ENCODE measurements around the gene PARN. TPM values are rescaled to one million over a fixed set of nuclear protein-coding genes. Genes with fewer than 3 reads are reported as not detected.
A peak's percentile ranks its signal among the peaks of the same experiment; 100 is the strongest.

The PARN gene
- total and polyA plus RNA-seq, 2 of the 4 experiments (the other 2 are of a cell fraction), result 24.6 to 25.1 TPM

- TF ChIP-seq POLR2A (IDR thresholded peaks at IDR 0.05; ENCODE audit: low read depth, low read length) (no peak), NFE2L2 (IDR thresholded peaks at IDR 0.05; ENCODE audit: low read depth, low read length) (peak; percentile 99), CHD1 (IDR thresholded peaks at IDR 0.05; ENCODE audit: low read depth, low read length) (no peak)
Observed at GRCh38 chr16:14527411-14528044, 102.5 kb downstream of the PARN start (continued).

- H4K8ac ChIP-seq (ENCODE audit: low read depth in 2 of 2, low read length in 2 of 2), result no peak overlapping the region
- ATAC-seq (ENCODE audit: low read depth), result no peak
- H3K9ac ChIP-seq (ENCODE audit: low read depth, low read length), result no peak overlapping the region
- no peak overlapping the region for H2BK15ac ChIP-seq (ENCODE audit: low read depth, low read length)
- H3K23ac ChIP-seq (ENCODE audit: low read depth, low read length), result no peak overlapping the region
- no peaks in the 10 kb centered on the region for H4K20me1 ChIP-seq (ENCODE audit: insufficient read depth, low read length)
- H3K27me3 ChIP-seq (ENCODE audit: control insufficient read depth, insufficient read depth, low read length), result no peaks in the 10 kb centered on the region
- peaks cover 8% of the 10 kb centered on the region for H3K4me1 ChIP-seq (ENCODE audit: control insufficient read depth, insufficient read depth, low read length)
- H3K4me3 ChIP-seq (ENCODE audit: insufficient read depth, low read depth, low read length), result no peak overlapping the region
- H3K9me3 ChIP-seq (ENCODE audit: control insufficient read depth, insufficient read depth, low read length), result no peaks in the 10 kb centered on the region
- H2BK20ac ChIP-seq (ENCODE audit: low read depth, low read length), result no peak overlapping the region
- no peak overlapping the region for H4K5ac ChIP-seq (ENCODE audit: low read depth, low read length)
- CTCF ChIA-PET, result no interaction called here
- peaks cover 6% of the 10 kb centered on the region for H3K9me1 ChIP-seq (ENCODE audit: insufficient read depth, low read length)
- H3K4me2 ChIP-seq (ENCODE audit: low read depth, low read length), result no peak overlapping the region
- H2AFZ ChIP-seq (replicated peaks; ENCODE audit: low read length, poor library complexity), result no peak overlapping the region
- no peak overlapping the region for H3K56ac ChIP-seq (ENCODE audit: extremely low read depth, insufficient read depth, low read length)
- in situ Hi-C loops (cut with MboI; ENCODE audit: low sequenced_read_pairs) (loop anchor here (5.0 kb wide), 2 partner anchors 228 to 603 kb away; partner anchors contain the start of gene ERCC4), dilution Hi-C loops (cut with HindIII; ENCODE audit: low sequenced_read_pairs, unreplicated experiment) (no loop called here), intact Hi-C loops (cut with micrococcal nuclease) (loop anchor here (5.0 kb wide), 2 partner anchors 73 to 163 kb away; no protein-coding TSS in a partner anchor)
- H3K14ac ChIP-seq (replicated peaks; ENCODE audit: low read depth, low read length), result no peak overlapping the region
- no peak overlapping the region for H3K27ac ChIP-seq (ENCODE audit: insufficient read depth, low read length)
- no TSS peak for BruUV-seq (replicated peaks)
- H3K4ac ChIP-seq (ENCODE audit: low read depth, low read length), result no peak overlapping the region
- no peak for DNase-seq
- H4K91ac ChIP-seq (ENCODE audit: insufficient read depth, low read depth, low read length), result no peak overlapping the region
- no peaks in the 10 kb centered on the region for H3K36me3 ChIP-seq (ENCODE audit: control insufficient read depth, insufficient read depth, low read length)
- WGBS, 2 experiments (ENCODE audit: extremely low coverage in 2 of 2, insufficient read length in 1 of 2), result 100% methylated on average over 3 of the region's 5 CpGs; no CpG with 5 or more reads in 1 of the 2 experiments
- POLR2A ChIA-PET (ENCODE audit: unreplicated experiment), result no interaction called here
- no peak overlapping the region for H2AK5ac ChIP-seq (ENCODE audit: low read depth, low read length)
- H3K79me1 ChIP-seq (ENCODE audit: low read depth in 1 of 2, low read length in 2 of 2), result peaks cover 4 to 15% of the 10 kb centered on the region in 2 experiments; a peak in 3 of 4 replicates
- no peak overlapping the region for H3K18ac ChIP-seq (ENCODE audit: low read depth, low read length)
- no peak overlapping the region for H2BK5ac ChIP-seq (ENCODE audit: low read depth, low read length, poor library complexity, severe bottlenecking)
- no peak overlapping the region for H2BK120ac ChIP-seq (ENCODE audit: low read depth, low read length)
- H2AK9ac ChIP-seq (replicated peaks; ENCODE audit: low read depth, low read length, poor library complexity), result no peak overlapping the region
- TF ChIP-seq CHD1 (IDR thresholded peaks at IDR 0.05; ENCODE audit: low read depth, low read length) (no peak), MAZ (IDR thresholded peaks at IDR 0.05; ENCODE audit: borderline replicate concordance, low read depth, low read length) (no peak), USF2 (IDR thresholded peaks at IDR 0.05; ENCODE audit: low read depth, low read length) (no peak), MXI1 (IDR thresholded peaks at IDR 0.05; ENCODE audit: borderline replicate concordance, low read depth, low read length) (no peak), POLR2A (IDR thresholded peaks at IDR 0.05; ENCODE audit: low read depth, low read length) (no peak), RAD21 (IDR thresholded peaks at IDR 0.05; ENCODE audit: low read length) (no peak), ELK1 (IDR thresholded peaks at IDR 0.05; ENCODE audit: borderline replicate concordance, low read depth, low read length) (no peak), FOS (IDR thresholded peaks at IDR 0.05; ENCODE audit: low read depth, low read length) (no peak), RCOR1 (IDR thresholded peaks at IDR 0.05; ENCODE audit: insufficient replicate concordance, low read length) (no peak), RFX5 (IDR thresholded peaks at IDR 0.05; ENCODE audit: low read depth, low read length) (no peak), MAFK (IDR thresholded peaks at IDR 0.05; ENCODE audit: low read depth, low read length) (no peak), CTCF (conservative IDR thresholded peaks at IDR 0.05; ENCODE audit: low read depth, low read length) (no peak), NFE2L2 (IDR thresholded peaks at IDR 0.05; ENCODE audit: low read depth, low read length) (no peak)
Observed at GRCh38 chr16:14525596-14525995, 104.5 kb downstream of the PARN start.
